ACC112 (cell line): ENCODE results near the gene DYNC1LI2.

Source experiments
- H2AFZ ChIP-seq: fragments of 200-600 bp; sonication (generic); one replicate; pipeline ENCODE4 v1.6.0; 2017; ENCODE audit warnings: antibody characterized with exemption, low read length; ENCODE audit not compliant: unreplicated experiment
- H3K27ac ChIP-seq: fragments of 200-600 bp; sonication (generic); 2 replicates; pipeline ENCODE4 v1.5.1; 2014; ENCODE audit warnings: low read depth, mild to moderate bottlenecking, antibody characterized with exemption, low read length, moderate library complexity
- H3K27me3 ChIP-seq: fragments of 200-600 bp; sonication (generic); 2 replicates; pipeline ENCODE4 v1.6.1; 2014; ENCODE audit warnings: mild to moderate bottlenecking, antibody characterized with exemption, low read length, moderate library complexity, mixed read lengths; ENCODE audit not compliant: insufficient read depth
- H3K36me3 ChIP-seq: fragments of 200-600 bp; sonication (generic); 2 replicates; pipeline ENCODE4 v1.6.1; 2016; ENCODE audit warnings: mild to moderate bottlenecking, antibody characterized with exemption, low read length, moderate library complexity, mixed read lengths; ENCODE audit not compliant: insufficient read depth
- H3K4me1 ChIP-seq: fragments of 200-600 bp; sonication (generic); one replicate; pipeline ENCODE4 v1.6.1; 2016; ENCODE audit warnings: low read length, mixed read lengths; ENCODE audit not compliant: insufficient read depth, unreplicated experiment, control insufficient read depth
- H3K4me3 ChIP-seq: fragments of 200-600 bp; sonication (generic); 2 replicates; pipeline ENCODE4 v1.5.1; 2014; ENCODE audit warnings: mild to moderate bottlenecking, low read depth, low read length
- H3K79me2 ChIP-seq: fragments of 200-600 bp; sonication (generic); one replicate; pipeline ENCODE4 v1.6.0; 2016; ENCODE audit warnings: low read length; ENCODE audit not compliant: control insufficient read depth, unreplicated experiment, insufficient read depth

Gene DYNC1LI2

GRCh38 chr16:66714654-66715307, 36.6 kb downstream of the DYNC1LI2 start:
- no peaks in the 10 kb centered on the region for H3K4me1 ChIP-seq
- H2AFZ ChIP-seq = no peak overlapping the region
- H3K79me2 ChIP-seq = no peaks in the 10 kb centered on the region
- H3K36me3 ChIP-seq = no peaks in the 10 kb centered on the region; the same call in 1 of the 2 replicates
- H3K4me3 ChIP-seq = no peak overlapping the region
- H3K27me3 ChIP-seq = no peaks in the 10 kb centered on the region
- no peak overlapping the region for H3K27ac ChIP-seq

GRCh38 chr16:66714062-66714461, 37.3 kb downstream of the DYNC1LI2 start:
- no peaks in the 10 kb centered on the region for H3K27me3 ChIP-seq
- H2AFZ ChIP-seq = no peak overlapping the region
- H3K4me1 ChIP-seq = no peaks in the 10 kb centered on the region
- no peaks in the 10 kb centered on the region for H3K79me2 ChIP-seq
- no peak overlapping the region for H3K4me3 ChIP-seq
- no peak overlapping the region for H3K27ac ChIP-seq
- H3K36me3 ChIP-seq = no peaks in the 10 kb centered on the region

- Histone ChIP-seq H3K79me2 (no peaks in the 10 kb centered on the region), H3K27ac (no peak overlapping the region), H3K27me3 (no peaks in the 10 kb centered on the region), H3K4me1 (no peaks in the 10 kb centered on the region), H3K4me3 (no peak overlapping the region), H2AFZ (no peak overlapping the region), H3K36me3 (no peaks in the 10 kb centered on the region)
Observed at GRCh38 chr16:66713076-66713475, 38.3 kb downstream of the DYNC1LI2 start.

- H3K4me3 ChIP-seq = no peak overlapping the region
Observed at GRCh38 chr16:66712512-66712911, 38.9 kb downstream of the DYNC1LI2 start.

GRCh38 chr16:66711581-66711980, 39.8 kb downstream of the DYNC1LI2 start:
- Histone ChIP-seq H3K27me3 (no peaks in the 10 kb centered on the region), H3K27ac (no peak overlapping the region), H3K79me2 (no peaks in the 10 kb centered on the region), H3K36me3 (no peaks in the 10 kb centered on the region), H3K4me3 (no peak overlapping the region), H2AFZ (no peak overlapping the region), H3K4me1 (no peaks in the 10 kb centered on the region)

More at GRCh38 chr16:66712512-66712911, 38.9 kb downstream of the DYNC1LI2 start:
- no peak overlapping the region for H3K27ac ChIP-seq
- no peaks in the 10 kb centered on the region for H3K4me1 ChIP-seq
- no peaks in the 10 kb centered on the region for H3K27me3 ChIP-seq
- H3K79me2 ChIP-seq = no peaks in the 10 kb centered on the region
- no peak overlapping the region for H2AFZ ChIP-seq
- H3K36me3 ChIP-seq = no peaks in the 10 kb centered on the region

- Histone ChIP-seq H3K27ac (no peak overlapping the region), H3K36me3 (no peaks in the 10 kb centered on the region), H3K4me3 (no peak overlapping the region), H2AFZ (no peak overlapping the region), H3K4me1 (peaks cover 5% of the 10 kb centered on the region), H3K27me3 (no peaks in the 10 kb centered on the region), H3K79me2 (no peaks in the 10 kb centered on the region)
Observed at GRCh38 chr16:66706506-66706880, 44.9 kb downstream of the DYNC1LI2 start.

- no peaks in the 10 kb centered on the region for H3K36me3 ChIP-seq
Observed at GRCh38 chr16:66705790-66706505, 45.5 kb downstream of the DYNC1LI2 start.

GRCh38 chr16:66703406-66704215, 47.8 kb downstream of the DYNC1LI2 start:
- no peaks in the 10 kb centered on the region for H3K36me3 ChIP-seq
- no peaks in the 10 kb centered on the region for H3K79me2 ChIP-seq
- no peak overlapping the region for H2AFZ ChIP-seq
- H3K4me1 ChIP-seq = peaks cover 5% of the 10 kb centered on the region
- H3K27ac ChIP-seq = no peak overlapping the region
- no peaks in the 10 kb centered on the region for H3K27me3 ChIP-seq
- H3K4me3 ChIP-seq = no peak overlapping the region

More at GRCh38 chr16:66705790-66706505, 45.5 kb downstream of the DYNC1LI2 start:
- Histone ChIP-seq H3K79me2 (no peaks in the 10 kb centered on the region), H3K27ac (no peak overlapping the region), H3K4me1 (peaks cover 5% of the 10 kb centered on the region), H3K4me3 (no peak overlapping the region), H3K27me3 (no peaks in the 10 kb centered on the region), H2AFZ (no peak overlapping the region)

GRCh38 chr16:66701516-66701915, 49.9 kb downstream of the DYNC1LI2 start:
- H3K4me3 ChIP-seq = no peak overlapping the region
- peaks cover 5% of the 10 kb centered on the region for H3K4me1 ChIP-seq
- no peak overlapping the region for H2AFZ ChIP-seq
- no peaks in the 10 kb centered on the region for H3K79me2 ChIP-seq
- no peak overlapping the region for H3K27ac ChIP-seq
- H3K27me3 ChIP-seq = no peaks in the 10 kb centered on the region
- H3K36me3 ChIP-seq = no peaks in the 10 kb centered on the region

GRCh38 chr16:66701026-66701425, 50.4 kb downstream of the DYNC1LI2 start:
- Histone ChIP-seq H3K4me1 (peaks cover under 1% of the 10 kb centered on the region), H3K36me3 (no peaks in the 10 kb centered on the region), H3K27ac (no peak overlapping the region), H3K4me3 (no peak overlapping the region), H3K79me2 (no peaks in the 10 kb centered on the region), H2AFZ (no peak overlapping the region), H3K27me3 (no peaks in the 10 kb centered on the region)
